OCI-LY1 (cell line): ENCODE data around the gene SCGB1C2.

ENCODE experiments used
- H2AFZ ChIP-seq: fragments of 200-600 bp; sonication (generic), shearing (Covaris generic); 2 replicates; pipeline ENCODE4 v1.6.0; 2014; ENCODE audit warnings: antibody characterized with exemption, mild to moderate bottlenecking, low read length
- H3F3A ChIP-seq: fragments of 200-600 bp; sonication (generic), shearing (Covaris generic); 2 replicates; pipeline ENCODE4 v1.6.0; 2014; ENCODE audit warnings: mild to moderate bottlenecking, antibody characterized with exemption, low read length, moderate library complexity; ENCODE audit not compliant: insufficient read depth
- H3K27ac ChIP-seq: fragments of 200-600 bp; sonication (generic); 2 replicates; pipeline ENCODE4 v1.5.1; 2014; ENCODE audit warnings: low read length, mixed run types, mild to moderate bottlenecking, low read depth; ENCODE audit not compliant: poor library complexity, severe bottlenecking
- H3K27me3 ChIP-seq: fragments of 200-600 bp; sonication (generic); 2 replicates; pipeline ENCODE4 v1.6.0; 2014; ENCODE audit warnings: antibody characterized with exemption, mild to moderate bottlenecking, low read length, moderate library complexity; ENCODE audit not compliant: insufficient read depth
- H3K36me3 ChIP-seq: fragments of 200-600 bp; sonication (generic); 2 replicates; pipeline ENCODE4 v1.6.1; 2014; ENCODE audit warnings: mild to moderate bottlenecking, antibody characterized with exemption, low read length, moderate library complexity, mixed read lengths; ENCODE audit not compliant: insufficient read depth
- H3K4me1 ChIP-seq: fragments of 200-600 bp; sonication (generic); 2 replicates; pipeline ENCODE4 v1.5.1; 2014; ENCODE audit warnings: mild to moderate bottlenecking, low read length, moderate library complexity; ENCODE audit not compliant: insufficient read depth, severe bottlenecking
- H3K4me2 ChIP-seq: fragments of 200-600 bp; sonication (generic), shearing (Covaris generic); 2 replicates; pipeline ENCODE4 v1.6.1; 2014; ENCODE audit warnings: low read length
- H3K4me3 ChIP-seq: fragments of 200-600 bp; sonication (generic); 2 replicates; pipeline ENCODE4 v1.5.1; 2014; ENCODE audit warnings: low read length, low read depth, mild to moderate bottlenecking, mixed read lengths; ENCODE audit not compliant: poor library complexity, severe bottlenecking
- H3K79me2 ChIP-seq: fragments of 200-600 bp; shearing (Covaris generic); 2 replicates; pipeline ENCODE4 v1.6.1; 2016; ENCODE audit warnings: mixed run types, low read length, mixed read lengths; ENCODE audit not compliant: insufficient read depth
- H3K9ac ChIP-seq: fragments of 200-600 bp; sonication (generic), shearing (Covaris generic); 2 replicates; pipeline ENCODE4 v1.6.1; 2014; ENCODE audit warnings: mild to moderate bottlenecking, low read length, mixed read lengths
- H3K9me2 ChIP-seq: fragments of 200-600 bp; sonication (generic), shearing (Covaris generic); 2 replicates; pipeline ENCODE4 v1.6.1; 2014; ENCODE audit warnings: low read depth, mild to moderate bottlenecking, low read length, mixed read lengths
- H3K9me3 ChIP-seq: fragments of 200-600 bp; shearing (Covaris generic); 2 replicates; pipeline ENCODE4 v1.6.1; 2014; ENCODE audit warnings: low read length, mixed read lengths
- H4K20me1 ChIP-seq: fragments of 200-600 bp; sonication (generic), shearing (Covaris generic); 2 replicates; pipeline ENCODE4 v1.6.0; 2016; ENCODE audit warnings: mild to moderate bottlenecking, low read length; ENCODE audit not compliant: insufficient read depth
- CTCF ChIP-seq: fragments of 200-600 bp; sonication (generic), shearing (Covaris generic); IDR thresholded peaks from 2 replicates; pipeline ENCODE4 v1.5.1; 2017; ENCODE audit warnings: mild to moderate bottlenecking, antibody characterized with exemption, low read length, moderate library complexity, mixed read lengths
- EZH2 ChIP-seq: fragments of 200-600 bp; sonication (generic), shearing (Covaris generic); IDR thresholded peaks from 2 replicates; pipeline ENCODE4 v1.8.0; 2017; ENCODE audit warnings: borderline replicate concordance, mixed run types, mild to moderate bottlenecking, antibody characterized with exemption, low read length, moderate library complexity, mixed read lengths

SCGB1C2 gene

GRCh38 chr17:147796-148740 is 10.7 kb downstream of the SCGB1C2 start:
- Histone ChIP-seq H3K4me2 (no peak overlapping the region), H3F3A (no peaks in the 10 kb centered on the region), H3K9me2 (no peaks in the 10 kb centered on the region), H2AFZ (no peak overlapping the region), H3K36me3 (no peaks in the 10 kb centered on the region), H3K27ac (no peak overlapping the region), H3K9ac (no peak overlapping the region), H3K4me3 (no peak overlapping the region), H3K79me2 (no peaks in the 10 kb centered on the region), H4K20me1 (no peaks in the 10 kb centered on the region), H3K4me1 (no peaks in the 10 kb centered on the region), H3K9me3 (no peaks in the 10 kb centered on the region), H3K27me3 (no peaks in the 10 kb centered on the region)
- TF ChIP-seq EZH2 (no peak), CTCF (no peak)

GRCh38 chr17:148757-149156 is 11.4 kb downstream of the SCGB1C2 start:
- H3K9me2 ChIP-seq: no peaks in the 10 kb centered on the region
- no peaks in the 10 kb centered on the region for H3K9me3 ChIP-seq
- H4K20me1 ChIP-seq: no peaks in the 10 kb centered on the region
- H3K27me3 ChIP-seq: no peaks in the 10 kb centered on the region
- TF ChIP-seq EZH2: no peak
- TF ChIP-seq CTCF: no peak
- H3K36me3 ChIP-seq: no peaks in the 10 kb centered on the region
- H3K4me1 ChIP-seq: no peaks in the 10 kb centered on the region
- no peak overlapping the region for H3K4me3 ChIP-seq
- H3K79me2 ChIP-seq: no peaks in the 10 kb centered on the region
- no peak overlapping the region for H2AFZ ChIP-seq
- H3F3A ChIP-seq: no peaks in the 10 kb centered on the region
- H3K27ac ChIP-seq: no peak overlapping the region
- no peak overlapping the region for H3K4me2 ChIP-seq
- no peak overlapping the region for H3K9ac ChIP-seq

GRCh38 chr17:149231-149630 is 11.9 kb downstream of the SCGB1C2 start:
- Histone ChIP-seq H3F3A (no peaks in the 10 kb centered on the region), H3K9me3 (no peaks in the 10 kb centered on the region), H3K4me3 (no peak overlapping the region), H3K27me3 (no peaks in the 10 kb centered on the region), H2AFZ (no peak overlapping the region), H3K79me2 (no peaks in the 10 kb centered on the region), H3K4me1 (no peaks in the 10 kb centered on the region), H3K4me2 (no peak overlapping the region), H3K27ac (no peak overlapping the region), H3K9me2 (no peaks in the 10 kb centered on the region), H3K36me3 (no peaks in the 10 kb centered on the region), H4K20me1 (no peaks in the 10 kb centered on the region), H3K9ac (no peak overlapping the region)
- TF ChIP-seq EZH2 (no peak), CTCF (peak; percentile 5; the same call in 1 of the 2 replicates)
